Fibroblast of skin of right biceps (primary cell): Measurements from ENCODE around the gene OR2H2.

Source experiments
- DNase-seq: peaks from one replicate; pipeline ENCODE4 v3.0.0-alpha.2; 2013

Gene OR2H2

DNA sequence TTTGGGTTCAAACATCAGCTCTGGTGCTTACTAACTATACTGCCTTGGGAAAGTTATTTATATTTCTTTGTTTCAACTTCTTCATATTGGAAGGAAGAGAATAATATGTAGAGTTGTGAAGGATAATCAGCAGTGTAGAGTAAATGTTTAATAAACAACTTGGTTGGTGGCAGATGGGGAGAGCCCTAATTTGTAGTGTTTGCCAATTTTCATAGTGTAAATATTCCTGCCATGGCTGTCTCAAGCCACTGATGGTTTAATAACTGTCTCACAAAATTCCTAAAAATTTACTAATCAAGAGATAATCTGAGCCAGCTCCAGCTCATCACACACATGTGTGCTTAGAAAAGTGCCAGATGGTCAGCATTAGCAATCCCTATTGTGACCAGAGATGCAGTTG, at the start of gene OR2H2:
OR2H2 (plus strand) TSS at position 301 of the 400 bp plus-strand sequence. CDS start 2,824 bp downstream, outside the sequence.
- no peak for DNase-seq

DNA sequence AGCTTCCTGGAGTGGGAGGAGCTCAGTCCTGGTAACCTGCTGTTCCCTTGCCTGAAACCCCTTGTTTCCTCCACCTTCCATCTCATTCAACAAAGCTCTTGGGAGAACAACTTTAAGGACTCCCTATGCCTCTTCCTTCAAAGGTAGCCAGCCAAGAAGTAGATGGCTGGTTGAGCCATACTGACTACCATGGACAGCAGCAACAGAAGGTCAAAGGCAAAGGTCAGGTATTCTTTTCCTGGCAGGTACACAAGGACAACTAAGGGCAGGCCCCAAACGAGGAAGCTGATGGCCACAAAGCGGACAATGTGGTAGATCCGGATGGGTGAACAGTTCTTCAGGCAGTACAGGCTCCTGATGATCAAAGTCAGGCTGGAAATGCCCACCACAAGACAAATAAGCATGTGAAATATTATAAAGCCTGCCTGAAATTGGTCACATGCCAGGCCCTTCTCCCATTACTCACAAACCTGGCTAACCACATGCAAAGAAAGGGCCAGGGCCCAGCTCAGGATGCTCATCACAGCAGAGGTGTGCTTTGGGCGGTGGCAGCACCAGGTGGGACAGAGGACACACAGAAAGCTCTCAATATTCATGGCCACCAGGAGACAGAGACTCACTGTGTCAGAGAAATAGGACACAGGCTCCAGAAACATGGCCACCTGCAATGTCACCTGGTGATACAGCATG, 47.1 kb upstream of the OR2H2 start:
- no peak for DNase-seq

GRCh38 chr6:29547573-29547972, 37.3 kb upstream of the OR2H2 start:
- no peak for DNase-seq

DNA sequence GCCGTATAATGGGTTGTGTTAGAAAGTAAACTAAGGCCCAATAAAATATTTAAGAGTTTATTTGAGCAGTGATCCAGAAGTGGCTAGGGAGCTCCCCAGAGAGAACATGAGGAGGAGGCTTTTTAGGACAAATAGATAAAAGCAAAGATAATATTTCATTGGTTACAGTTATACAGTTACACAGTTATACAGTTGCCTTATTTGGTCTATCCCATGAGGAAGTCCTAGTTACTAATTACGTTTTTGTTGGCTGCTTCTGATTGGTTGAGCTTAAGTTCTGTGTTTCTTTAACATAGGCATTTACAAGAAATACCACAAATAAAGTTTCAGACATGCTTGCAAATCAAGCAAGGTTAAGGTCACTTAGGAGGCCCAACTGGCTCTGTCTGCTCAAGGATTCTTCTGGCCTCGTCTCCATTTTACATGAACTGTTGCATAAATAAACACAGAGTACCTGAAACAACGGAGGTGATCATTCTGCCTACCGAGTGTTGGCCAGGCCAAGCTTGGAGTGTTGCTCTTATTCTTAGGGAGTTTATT, 32.3 kb upstream of the OR2H2 start:
- peak; percentile 35 for DNase-seq

DNA sequence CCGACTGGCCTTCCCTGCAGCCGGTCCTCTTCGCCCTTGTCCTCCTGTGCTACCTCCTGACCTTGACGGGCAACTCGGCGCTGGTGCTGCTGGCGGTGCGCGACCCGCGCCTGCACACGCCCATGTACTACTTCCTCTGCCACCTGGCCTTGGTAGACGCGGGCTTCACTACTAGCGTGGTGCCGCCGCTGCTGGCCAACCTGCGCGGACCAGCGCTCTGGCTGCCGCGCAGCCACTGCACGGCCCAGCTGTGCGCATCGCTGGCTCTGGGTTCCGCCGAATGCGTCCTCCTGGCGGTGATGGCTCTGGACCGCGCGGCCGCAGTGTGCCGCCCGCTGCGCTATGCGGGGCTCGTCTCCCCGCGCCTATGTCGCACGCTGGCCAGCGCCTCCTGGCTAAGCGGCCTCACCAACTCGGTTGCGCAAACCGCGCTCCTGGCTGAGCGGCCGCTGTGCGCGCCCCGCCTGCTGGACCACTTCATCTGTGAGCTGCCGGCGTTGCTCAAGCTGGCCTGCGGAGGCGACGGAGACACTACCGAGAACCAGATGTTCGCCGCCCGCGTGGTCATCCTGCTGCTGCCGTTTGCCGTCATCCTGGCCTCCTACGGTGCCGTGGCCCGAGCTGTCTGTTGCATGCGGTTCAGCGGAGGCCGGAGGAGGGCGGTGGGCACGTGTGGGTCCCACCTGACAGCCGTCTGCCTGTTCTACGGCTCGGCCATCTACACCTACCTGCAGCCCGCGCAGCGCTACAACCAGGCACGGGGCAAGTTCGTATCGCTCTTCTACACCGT, 31.5 kb upstream of the OR2H2 start:
- peak; percentile 30 for DNase-seq

GRCh38 chr6:29554764-29555163, 30.2 kb upstream of the OR2H2 start:
- no peak for DNase-seq

DNA sequence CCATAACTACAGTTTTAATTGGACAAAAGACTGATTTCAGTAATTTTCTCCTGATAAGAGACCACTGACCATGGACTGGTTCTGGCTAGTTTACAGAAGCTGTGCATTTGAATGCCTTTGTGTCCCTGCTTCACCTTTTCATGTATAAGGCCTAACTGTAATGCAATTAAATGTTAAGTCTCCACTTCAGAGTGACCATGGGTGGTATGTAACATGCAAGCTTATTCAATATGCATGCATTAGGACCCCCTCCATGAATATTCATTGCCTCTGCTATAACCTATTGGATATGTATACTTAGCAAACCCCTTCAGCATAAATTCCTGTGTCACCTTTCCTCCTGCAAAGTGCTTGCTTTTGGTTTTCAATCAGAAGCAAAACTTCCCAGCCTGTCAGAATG, 27.6 kb upstream of the OR2H2 start:
- no peak for DNase-seq

- no peak for DNase-seq
Measured at GRCh38 chr6:29558439-29559079, 26.4 kb upstream of the OR2H2 start.

DNA sequence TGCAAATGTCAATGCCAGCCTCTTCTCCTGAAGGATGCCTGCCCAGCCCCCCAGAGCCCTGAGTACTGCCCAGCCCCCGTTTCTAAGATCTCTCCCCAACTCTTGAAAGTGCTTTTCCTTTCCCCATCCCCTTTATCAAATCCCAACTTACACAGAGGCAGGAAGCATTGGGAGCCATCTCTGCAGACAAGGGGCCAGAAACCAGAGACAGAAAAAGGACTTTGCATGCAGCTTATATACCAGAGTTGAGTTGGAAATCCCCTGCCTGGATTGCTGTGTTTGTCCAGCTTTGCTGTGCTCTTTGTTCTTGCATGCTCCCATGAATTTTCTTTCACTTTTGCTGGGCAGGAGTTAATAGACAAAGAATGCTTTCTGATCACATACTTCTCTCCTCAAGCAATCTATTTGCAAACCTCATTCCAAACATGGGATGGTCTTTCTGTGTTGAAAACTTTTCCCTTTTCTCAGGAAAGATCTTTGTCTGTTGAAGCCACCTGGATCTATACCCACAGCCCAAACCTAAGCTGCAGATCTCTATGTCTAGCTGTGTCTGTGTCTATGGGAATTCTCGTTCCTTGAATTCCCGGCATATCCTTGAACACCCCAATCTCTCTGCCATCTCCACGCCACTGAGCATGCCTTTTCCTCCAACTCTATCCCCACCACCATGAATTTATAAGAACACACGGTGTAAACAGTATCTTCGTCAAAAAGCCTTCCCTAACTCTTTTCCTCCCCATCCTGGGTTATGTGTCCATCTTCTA, 25.2 kb upstream of the OR2H2 start, which contains the start of gene UBD:
UBD (minus strand) TSS at position 209 of the 764 bp plus-strand sequence; CDS start at position 178, 31 bp downstream.
- no peak for DNase-seq

DNA sequence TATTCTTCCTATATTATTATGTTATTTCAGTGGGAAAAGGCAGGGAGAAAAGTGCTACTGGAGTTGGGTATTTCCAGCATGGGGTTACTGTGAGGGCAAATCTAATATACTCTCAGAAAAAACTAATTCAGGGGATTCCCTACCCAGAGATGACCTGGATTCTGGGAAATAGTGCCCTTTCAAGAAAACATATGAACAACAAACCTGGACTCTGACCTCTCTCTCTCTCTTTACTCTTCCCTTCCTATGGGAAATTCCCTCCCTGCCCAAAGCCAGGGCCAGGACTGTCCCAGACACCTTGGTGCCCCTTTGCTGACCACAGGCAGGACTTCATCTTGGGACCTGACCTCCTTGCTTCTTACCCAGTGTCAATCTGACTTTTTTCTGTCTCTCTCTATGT, 23.8 kb upstream of the OR2H2 start:
- DNase-seq = no peak

DNA sequence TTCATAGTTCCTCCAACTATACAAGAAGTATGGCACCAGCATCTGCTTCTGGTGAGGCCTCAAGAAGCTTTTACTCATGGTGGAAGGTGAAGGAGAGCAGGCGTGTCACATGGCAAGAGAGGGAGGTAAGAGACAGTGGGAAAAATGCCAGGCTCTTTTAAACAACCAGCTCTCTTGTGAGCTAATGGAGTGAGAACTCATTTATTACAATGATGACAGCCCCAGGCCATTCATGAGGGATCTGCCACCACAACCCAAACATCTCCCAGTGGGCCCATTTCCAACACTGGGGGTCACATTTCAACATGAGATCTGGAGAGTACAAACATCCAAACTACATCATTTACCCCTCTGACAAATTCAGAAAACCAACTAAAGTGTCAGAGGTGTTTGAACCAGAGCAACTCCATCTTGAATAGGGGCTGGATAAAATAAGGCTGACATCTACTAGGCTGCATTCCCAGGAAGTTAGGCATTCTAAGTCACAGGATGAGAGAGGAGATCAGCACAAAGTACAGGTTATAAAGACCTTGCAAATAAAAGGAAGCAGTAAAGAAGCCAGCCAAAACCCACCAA, 23.2 kb upstream of the OR2H2 start:
- no peak for DNase-seq

DNA sequence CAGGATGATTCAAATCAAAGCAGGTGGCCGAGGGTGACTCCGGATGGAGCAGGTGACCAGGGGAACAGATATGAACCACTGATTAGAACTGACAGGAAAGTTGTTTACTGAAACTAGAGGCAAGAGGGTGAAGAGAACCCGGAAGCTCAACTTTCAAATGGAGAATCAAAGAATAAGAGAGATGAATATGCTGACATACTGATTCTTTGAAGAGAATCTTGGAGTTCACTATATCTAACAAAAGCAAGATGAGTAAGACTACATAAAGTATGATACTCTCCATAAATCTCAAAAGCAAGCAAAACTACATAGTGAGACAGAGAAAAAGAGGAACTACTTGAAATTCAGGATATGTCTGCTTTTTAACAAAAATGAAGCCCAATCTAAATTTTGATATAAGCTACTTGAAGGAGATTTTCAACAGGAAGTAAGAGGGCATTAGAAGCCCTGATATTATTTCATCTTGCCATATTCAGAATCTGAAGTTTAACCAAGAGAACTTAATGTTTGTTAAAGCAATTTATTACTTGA, 21.4 kb upstream of the OR2H2 start:
- DNase-seq = no peak

DNA sequence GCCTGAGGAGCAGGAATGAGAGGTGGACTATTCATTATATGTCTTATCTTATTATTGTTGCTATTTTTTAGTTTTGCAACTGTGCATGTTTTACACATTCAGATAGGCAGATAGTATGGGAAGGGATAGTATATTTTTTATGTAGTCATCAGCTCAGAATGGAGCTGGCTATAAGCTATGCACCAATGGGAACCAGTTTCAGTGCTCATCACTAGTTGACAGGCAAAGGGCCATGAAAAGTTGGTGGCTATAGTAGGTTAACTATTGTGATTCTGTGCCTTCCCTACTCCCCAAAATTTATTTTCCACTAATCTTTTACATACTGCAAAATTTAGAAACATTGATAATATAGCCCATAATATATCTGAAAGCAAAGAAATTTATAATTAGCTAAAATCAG, 20.0 kb upstream of the OR2H2 start:
- no peak for DNase-seq

DNA sequence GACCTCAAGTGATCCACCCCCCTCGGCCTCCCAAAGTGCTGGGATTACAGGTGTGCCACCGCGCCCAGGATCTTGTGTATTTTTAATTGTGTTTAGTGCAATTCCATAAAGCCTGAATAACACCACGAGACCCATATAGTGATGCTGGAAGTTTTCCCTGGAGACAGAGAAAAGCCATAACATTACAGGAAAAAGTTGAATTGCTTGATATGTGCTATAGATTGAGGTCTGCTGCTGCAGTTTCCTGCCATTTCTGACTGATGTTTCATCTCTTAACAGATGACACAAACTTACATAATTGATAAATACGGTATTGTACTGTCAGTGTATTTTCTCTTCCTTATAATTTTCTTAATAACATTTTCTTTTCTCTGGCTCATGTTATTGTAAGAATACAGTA, 18.1 kb upstream of the OR2H2 start:
- DNase-seq = no peak

GRCh38 chr6:29567541-29567940, 17.4 kb upstream of the OR2H2 start:
- DNase-seq = no peak

- no peak for DNase-seq
Measured at GRCh38 chr6:29567991-29568390, 16.9 kb upstream of the OR2H2 start.

GRCh38 chr6:29576056-29576455, 8.9 kb upstream of the OR2H2 start:
- no peak for DNase-seq

DNA sequence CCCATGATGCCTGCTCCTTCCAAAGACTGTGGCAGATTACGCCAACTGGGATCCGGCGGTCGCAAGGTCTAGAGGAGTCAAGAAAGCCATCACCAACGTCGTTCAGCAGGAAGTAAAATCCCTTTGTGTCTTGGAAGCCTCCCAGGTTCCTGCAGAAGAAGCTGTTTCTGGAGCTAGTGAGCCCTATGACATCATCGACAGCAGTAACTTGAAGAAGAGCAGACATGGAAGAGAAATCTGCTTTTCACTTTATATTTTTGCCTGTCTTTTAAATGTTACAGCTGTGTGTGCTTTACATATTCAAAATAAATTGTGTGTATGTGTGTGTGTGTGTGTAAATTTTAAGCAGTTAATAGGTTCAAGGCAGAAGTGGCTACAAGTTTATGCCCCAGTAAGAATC, 7.4 kb upstream of the OR2H2 start:
- no peak for DNase-seq

DNA sequence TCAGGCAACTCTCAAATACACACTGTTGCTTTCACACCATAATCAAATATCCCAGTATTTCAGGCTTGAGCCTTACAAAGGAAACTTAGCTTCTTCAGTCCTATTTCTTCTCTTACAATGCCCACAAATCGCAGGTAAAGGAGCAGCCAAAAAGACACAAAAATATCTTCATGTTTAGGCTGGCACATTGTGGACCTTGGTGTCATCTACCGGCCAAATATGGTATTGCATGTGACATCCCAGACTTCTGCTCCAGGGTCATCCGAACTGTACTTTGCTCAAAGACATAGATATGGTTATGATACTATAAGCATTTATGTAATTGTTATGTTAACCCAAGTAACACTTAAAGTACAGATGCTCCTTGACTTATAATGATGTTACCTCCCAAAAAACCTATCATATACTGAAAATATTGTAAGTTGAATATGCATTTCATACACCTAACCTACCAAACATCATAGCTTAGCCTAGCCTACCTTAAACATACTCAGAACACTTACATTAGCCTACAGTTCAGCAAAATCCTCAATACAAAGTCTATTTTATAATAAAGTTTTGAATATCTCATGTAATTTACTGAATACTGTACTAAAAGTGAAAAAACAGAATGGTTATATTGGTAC, 4.6 kb downstream of the OR2H2 start:
- peak; percentile 38 for DNase-seq

DNA sequence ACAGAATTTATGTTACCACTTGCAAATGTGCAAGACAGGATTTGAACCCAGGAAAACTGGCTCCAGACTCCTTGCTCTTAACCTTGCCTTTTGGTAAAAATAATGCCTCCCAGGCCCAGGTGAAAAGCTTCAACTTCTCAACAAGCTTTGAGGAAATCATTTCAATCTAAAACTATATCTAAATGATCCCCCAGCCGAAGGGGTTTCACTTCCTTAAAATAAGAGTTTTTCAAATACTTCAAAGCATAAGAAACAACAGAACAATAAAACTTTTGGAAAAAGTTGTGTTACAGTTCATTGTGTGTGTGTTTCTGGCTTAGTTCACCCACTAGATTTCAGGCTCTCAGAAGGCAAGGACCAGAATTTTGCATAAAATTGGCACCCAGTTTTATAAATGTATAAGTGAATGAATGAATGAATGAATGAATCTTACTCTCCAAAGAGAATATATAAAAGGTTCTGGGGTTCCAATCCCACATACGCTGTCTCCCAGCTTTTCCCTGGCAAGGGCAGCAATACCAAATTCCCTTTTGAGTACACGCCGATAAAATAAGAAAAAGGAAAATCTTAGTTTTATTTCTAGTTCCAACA, 5.4 kb downstream of the OR2H2 start:
- no peak for DNase-seq

GRCh38 chr6:29591677-29592076, 6.8 kb downstream of the OR2H2 start:
- DNase-seq = no peak
